ENCODE measurements around the gene IL1A.

DNA sequence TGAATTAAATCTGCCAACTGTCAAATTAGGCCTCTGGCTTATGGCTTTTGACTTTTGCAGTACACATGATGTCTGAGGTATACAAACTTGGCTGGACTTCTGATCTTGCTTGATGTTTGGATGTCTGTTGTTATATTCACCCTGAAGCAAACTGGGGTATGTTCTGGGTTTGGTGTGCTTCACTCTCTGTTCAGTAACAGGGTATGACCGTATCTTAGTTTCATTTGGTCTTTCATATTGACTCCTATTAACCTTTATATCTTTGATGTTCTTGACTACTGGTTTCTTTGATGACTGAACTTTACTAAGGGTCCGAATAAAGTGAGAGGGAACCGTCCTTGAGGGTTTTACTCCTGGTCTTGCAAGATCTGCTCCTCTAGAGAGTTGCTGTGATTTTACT lies 28.1 kb downstream of the IL1A start:
- TF ChIP-seq CTCF (IDR thresholded peaks at IDR 0.05; ENCODE audit: extremely low read depth in 1 of 2, insufficient read depth in 1 of 2, low read depth in 1 of 2, low read length in 2 of 2) (no peak), EZH2 (IDR thresholded peaks at IDR 0.05; ENCODE audit: borderline replicate concordance, low read depth, low read length, severe bottlenecking) (no peak), POLR2A (IDR thresholded peaks at IDR 0.05; ENCODE audit: low read depth, low read length) (no peak), POLR2AphosphoS5 (IDR thresholded peaks at IDR 0.05; ENCODE audit: insufficient read depth, low read depth, low read length) (no peak), JUN (IDR thresholded peaks at IDR 0.05; ENCODE audit: borderline replicate concordance, insufficient read depth, insufficient read length, low read depth) (no peak), MYC (IDR thresholded peaks at IDR 0.05; ENCODE audit: low read depth, low read length) (no peak), FOS (IDR thresholded peaks at IDR 0.05; ENCODE audit: borderline replicate concordance, insufficient read depth, low read length) (no peak), GATA2 (IDR thresholded peaks at IDR 0.05; ENCODE audit: insufficient read depth, insufficient read length, low read depth, low read length) (no peak)
- TF ChIP-seq, protein P1, sequence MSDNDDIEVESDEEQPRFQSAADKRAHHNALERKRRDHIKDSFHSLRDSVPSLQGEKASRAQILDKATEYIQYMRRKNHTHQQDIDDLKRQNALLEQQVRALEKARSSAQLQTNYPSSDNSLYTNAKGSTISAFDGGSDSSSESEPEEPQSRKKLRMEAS (IDR thresholded peaks at IDR 0.05; ENCODE audit: insufficient read depth, insufficient read length): no peak

Data from endothelial cell of umbilical vein (primary cell).